RKO (cell line): ENCODE measurements around the gene CTDP1.

Experiments
- DNase-seq: peaks from one replicate; pipeline ENCODE4 v3.0.0-alpha.2; 2016; ENCODE audit warnings: low spot score

The CTDP1 gene

DNA sequence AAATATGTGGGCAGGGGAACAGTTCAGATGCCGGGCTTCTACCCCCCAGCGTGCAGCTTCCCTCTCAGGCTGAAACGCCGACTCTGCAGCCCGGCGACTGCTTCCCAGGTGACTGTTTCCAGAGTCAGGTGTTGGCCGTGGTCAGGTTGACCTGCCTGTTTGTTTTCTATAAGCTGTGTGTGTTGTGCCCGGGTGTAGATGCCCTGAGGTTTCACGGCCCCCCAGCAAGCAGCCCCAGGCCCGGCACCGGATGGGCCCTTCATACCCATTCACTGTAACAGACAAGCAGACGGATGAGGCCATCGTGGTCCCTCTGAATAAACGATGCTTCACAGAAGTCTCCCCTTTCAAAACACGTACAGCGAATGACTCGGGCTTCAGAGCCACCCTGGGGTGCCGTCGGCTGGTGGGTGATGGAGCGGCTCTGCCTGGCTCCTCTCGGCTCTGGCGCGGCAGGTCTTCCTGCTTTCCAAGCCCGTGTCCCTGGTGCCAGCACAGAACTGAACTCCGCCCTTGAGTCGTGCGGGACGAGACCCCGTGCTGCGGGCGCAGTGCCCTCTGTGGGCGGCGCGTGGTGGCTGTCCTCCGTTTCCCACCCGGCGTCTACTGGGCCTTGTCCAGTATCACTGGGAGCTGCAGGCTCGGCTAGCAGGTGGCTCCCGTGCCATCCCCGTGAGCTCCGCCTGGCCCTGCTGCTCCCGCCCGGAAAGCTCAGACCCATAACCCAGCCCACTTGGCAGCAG lies 103.1 kb downstream of the CTDP1 start:
- DNase-seq = no peak

DNA sequence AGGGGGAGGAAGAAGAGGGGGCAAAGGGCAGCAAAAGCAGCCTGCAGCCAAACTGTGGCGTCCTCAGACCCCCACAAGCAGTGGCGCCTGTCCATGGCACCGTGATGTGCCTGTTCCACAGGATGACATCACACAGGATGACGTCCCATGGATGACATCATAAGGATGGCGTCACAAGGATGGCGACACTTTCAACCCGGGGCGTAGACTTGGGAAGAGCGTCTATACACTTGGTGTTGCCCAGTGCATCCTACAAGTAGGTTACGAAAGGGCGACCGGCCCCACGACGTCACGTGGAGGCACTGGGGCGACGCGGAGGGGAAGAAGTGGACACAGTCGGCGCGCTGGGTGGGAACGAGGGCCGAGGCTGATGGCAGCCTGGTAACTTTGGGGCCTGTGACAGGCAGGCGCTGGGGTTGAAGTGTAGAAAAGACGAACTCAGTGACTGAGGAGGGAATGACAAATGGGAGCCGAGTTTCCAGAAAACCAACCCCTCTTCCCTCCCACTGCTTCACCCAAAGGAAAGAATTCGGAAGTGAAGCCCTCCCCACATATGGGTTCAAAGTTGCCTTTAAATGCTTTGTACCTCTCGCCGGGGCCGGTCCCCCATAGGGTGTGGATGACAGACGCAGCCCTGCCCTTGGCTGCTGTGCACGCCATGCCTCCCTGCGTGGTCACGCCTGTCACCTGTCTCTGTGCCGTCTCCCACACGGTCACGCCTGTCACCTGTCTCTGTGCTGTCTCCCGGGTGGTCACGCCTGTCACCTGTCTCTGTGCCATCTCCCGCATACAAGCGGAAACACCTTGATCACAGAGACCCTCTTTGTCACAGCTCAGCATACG lies 104.7 kb downstream of the CTDP1 start:
- no peak for DNase-seq

- peak; percentile 23 for DNase-seq
These were observed 105.6 kb downstream of the CTDP1 start for GRCh38 chr18:79784965-79785770.

DNA sequence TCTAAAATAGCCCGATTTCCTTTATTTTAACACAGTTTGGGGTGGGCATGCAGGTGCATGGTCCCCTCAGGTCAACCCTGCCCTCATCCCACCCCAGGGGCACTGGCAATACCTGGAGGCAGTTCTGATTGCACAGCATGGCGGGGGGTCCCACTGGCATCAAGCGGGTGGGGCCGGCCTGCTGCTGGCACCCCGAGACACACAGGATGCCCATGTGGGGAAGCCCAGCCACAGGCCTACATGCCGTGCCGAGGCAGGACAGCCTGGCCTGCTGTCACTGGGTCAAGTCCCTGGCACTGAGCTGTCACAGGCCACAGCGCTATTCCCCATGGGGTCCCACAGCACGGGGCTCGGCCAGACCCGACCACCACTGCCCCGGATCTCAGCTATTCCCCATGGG lies 106.2 kb downstream of the CTDP1 start:
- no peak for DNase-seq

DNA sequence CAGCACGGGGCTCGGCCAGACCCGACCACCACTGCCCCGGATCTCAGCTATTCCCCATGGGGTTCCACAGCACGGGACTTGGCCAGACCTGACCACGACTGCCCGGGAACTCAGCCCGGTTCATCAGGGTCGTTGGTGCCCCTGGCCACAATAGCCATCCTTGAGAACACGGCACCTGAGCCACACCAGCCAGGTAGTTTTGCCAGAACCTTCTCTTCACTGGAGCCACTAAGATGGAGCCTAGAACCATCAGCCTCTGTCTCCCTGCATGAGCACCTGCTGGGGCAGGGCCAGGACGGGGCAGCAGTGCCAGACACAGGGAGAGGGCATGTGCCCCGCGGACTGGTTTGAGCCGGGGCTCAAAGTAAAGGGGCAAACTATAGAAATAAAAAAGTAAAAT lies 106.7 kb downstream of the CTDP1 start:
- DNase-seq = no peak

DNA sequence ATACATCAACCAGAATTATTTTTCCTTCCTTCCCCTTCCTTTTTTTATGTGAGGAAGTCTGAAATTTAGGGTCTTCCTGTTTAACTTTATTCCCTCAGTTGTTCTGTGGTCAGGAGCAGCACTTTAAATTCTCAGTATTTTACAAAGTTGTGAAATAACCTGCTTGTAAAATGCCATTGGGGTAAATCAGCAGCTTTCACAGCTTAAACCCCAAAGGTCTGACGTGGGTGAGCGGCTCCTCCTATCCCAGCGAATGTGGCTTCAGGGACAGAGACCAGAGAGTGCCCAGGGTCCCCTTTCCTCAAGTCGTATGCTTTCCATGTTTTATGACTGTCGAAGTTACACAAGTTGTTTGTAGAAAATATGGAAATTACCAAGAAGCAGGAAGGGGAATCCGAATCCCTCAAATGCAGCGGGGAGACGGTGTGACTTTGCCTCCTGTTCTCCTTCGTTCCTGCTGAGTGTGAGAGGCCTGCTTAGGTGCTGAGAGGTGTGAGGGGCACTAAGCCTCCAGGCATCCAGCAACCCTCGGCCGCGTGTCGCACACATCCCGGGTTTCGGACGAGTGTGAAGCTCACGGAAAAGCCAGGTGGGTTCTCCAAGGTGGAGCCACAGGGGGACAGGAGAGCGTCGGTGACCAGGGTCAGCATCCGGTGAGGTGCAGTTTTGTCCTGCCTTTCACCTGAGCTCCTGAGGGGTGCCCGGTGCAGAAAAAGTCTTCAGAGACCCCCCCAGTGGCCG lies 107.4 kb downstream of the CTDP1 start:
- DNase-seq = no peak

DNA sequence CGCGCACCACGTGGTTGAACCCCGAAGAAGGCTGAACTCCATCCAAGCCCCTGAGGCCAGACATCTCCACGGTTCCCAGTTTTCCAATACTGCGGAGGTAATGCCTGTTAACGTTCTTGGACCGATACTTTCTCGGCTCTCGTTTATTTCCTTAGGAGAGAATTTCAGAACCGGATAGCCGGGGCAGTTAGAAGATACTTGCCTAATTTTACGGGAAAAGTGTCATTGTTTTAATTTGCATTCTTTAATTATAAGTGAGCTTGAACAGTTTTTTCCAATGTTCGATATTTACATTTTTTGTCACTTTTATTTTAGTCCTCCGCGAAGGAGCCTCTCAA lies 107.9 kb downstream of the CTDP1 start:
- no peak for DNase-seq

- DNase-seq = no peak
These were observed 108.5 kb downstream of the CTDP1 start for GRCh38 chr18:79787865-79788733.

DNA sequence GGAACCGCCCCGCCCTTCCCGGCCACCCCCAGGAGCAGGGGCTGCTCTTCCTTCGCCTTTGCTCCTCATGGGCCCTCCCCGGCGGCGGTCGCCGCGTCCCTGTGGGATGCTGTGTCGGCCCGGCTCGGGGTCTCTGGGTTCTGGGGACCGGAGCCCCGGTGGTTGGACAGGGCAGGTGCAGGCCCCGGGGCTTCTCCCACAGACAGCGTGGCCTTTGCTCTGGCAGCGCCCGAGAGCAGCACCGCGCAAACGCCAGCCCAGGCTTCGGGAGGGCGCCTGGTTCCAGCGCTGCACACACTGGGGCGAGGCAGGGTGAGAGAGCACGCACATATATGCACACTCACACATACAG lies 109.1 kb downstream of the CTDP1 start:
- no peak for DNase-seq

DNA sequence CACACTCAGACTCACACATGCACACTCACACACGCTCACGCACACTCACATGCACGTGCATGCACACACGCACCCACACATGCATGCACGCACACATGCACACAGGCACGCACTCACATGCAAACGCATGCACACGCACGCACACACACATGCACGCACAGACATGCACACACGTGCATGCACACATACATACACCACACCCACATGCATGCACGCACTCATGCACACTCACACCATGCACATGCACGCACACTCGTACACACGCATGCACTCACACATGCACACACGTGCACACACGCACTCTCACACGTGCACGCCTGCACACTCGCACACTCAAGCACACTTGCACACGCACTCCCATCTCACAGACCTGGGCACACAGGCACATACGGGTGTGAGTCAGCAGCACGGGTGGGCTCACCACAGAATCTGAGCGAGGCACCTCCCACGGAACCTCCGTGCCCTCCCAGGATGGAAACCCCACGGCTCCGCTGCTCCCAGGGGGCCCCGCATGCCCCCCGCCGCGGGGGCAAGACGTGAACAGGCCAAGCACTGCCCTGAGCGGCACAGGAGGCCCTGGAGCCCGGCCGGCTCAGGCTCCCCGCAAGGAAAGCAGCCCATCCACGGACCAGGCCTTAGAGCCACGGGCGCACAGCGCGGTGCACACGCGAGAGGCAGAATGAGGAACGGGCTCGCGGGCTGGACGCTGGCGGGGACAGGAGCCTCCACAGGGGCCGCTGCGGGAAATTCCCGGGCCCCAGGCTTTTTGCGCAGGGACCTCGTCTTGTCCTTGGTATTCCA lies 109.7 kb downstream of the CTDP1 start:
- no peak for DNase-seq

- no peak for DNase-seq
These were observed 110.6 kb downstream of the CTDP1 start for GRCh38 chr18:79789901-79790890.

GRCh38 chr18:79790996-79791972 lies 111.7 kb downstream of the CTDP1 start:
- DNase-seq = no peak

GRCh38 chr18:79792096-79792987 lies 112.7 kb downstream of the CTDP1 start:
- no peak for DNase-seq

- DNase-seq = no peak
These were observed 113.4 kb downstream of the CTDP1 start for GRCh38 chr18:79792988-79793355.

- DNase-seq = no peak
These were observed 115.2 kb downstream of the CTDP1 start for GRCh38 chr18:79794846-79795245.

DNA sequence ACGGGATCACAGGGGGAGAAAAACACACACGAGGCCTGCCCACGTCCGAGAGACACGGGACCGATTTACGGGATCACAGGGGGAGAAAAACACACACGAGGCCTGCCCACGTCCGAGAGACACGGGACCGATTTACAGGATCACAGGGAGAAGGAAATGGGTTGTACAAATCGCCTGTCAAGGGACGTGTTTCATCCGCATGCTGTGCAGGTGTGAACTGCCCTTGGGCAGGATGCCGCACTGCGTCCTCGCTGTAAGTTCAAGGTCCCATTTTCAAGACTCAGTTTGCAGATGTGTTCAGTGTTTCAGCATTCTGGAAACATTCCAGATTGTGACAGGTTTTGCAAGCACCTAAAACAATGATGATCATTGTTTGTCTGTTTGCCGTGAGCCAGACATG lies 115.8 kb downstream of the CTDP1 start:
- DNase-seq = no peak

DNA sequence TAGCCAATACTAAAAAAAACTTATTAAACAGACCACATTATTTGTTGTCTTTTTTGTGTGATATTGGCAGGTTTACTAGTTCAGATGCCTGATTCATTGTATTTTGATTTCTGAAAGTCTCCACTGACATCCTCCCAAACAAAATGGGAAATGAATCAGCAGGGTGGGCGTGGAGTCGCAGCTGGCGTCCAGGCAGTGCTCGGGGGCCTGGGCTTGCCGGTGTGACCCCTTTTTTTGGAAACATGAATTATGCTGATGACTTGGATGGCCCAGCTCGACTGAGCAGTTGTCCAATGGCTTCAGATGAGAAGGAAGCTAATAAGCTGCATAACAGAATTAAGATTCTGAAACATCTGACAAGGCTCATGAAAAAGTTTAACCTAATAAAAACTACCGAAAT lies 116.4 kb downstream of the CTDP1 start:
- no peak for DNase-seq
